SK-N-SH treated with all-trans-retinoic acid at 6 μM for 48 hours (cell line): ENCODE results near the gene TRIM15.

Source experiments
- ARNTL ChIP-seq: fragments of 450-650 bp; formaldehyde crosslinking; IDR thresholded peaks from 2 replicates; pipeline ENCODE4 v1.5.0; 2020; ENCODE audit warnings: low read depth, mild to moderate bottlenecking, moderate library complexity, borderline replicate concordance
- CREB5 ChIP-seq: fragments of 250-450 bp; sonication (Bioruptor Pico); IDR thresholded peaks from 2 replicates; pipeline ENCODE4 v1.5.1; 2020; ENCODE audit warnings: low read depth, mild to moderate bottlenecking, moderate library complexity
- ESRRG ChIP-seq: fragments of 250-450 bp; sonication (Bioruptor Pico); IDR thresholded peaks from 2 replicates; pipeline ENCODE4 v1.6.1; 2021; ENCODE audit warnings: mild to moderate bottlenecking
- GLIS3 ChIP-seq: fragments of 250-450 bp; sonication (Bioruptor Pico); IDR thresholded peaks from 2 replicates; pipeline ENCODE4 v1.5.0; 2020; ENCODE audit warnings: mild to moderate bottlenecking, moderate library complexity
- ISL1 ChIP-seq: fragments of 250-450 bp; sonication (Bioruptor Pico); IDR thresholded peaks from 2 replicates; pipeline ENCODE4 v2.1.2; 2022; ENCODE audit warnings: mild to moderate bottlenecking, moderate library complexity
- PATZ1 ChIP-seq: fragments of 250-450 bp; sonication (Bioruptor Pico); IDR thresholded peaks from 2 replicates; pipeline ENCODE4 v1.8.0; 2020; ENCODE audit warnings: mild to moderate bottlenecking, moderate library complexity, borderline replicate concordance
- TSHZ2 ChIP-seq: fragments of 250-450 bp; sonication (Bioruptor Pico); IDR thresholded peaks from 2 replicates; pipeline ENCODE4 v1.5.0; 2020; ENCODE audit warnings: mild to moderate bottlenecking, moderate library complexity
- ZFP3 ChIP-seq: fragments of 250-450 bp; sonication (Bioruptor Pico); IDR thresholded peaks from 2 replicates; pipeline ENCODE4 v1.5.0; 2020; ENCODE audit warnings: mild to moderate bottlenecking, moderate library complexity
- ZNF70 ChIP-seq: fragments of 450-650 bp; formaldehyde crosslinking; IDR thresholded peaks from 2 replicates; pipeline ENCODE4 v1.5.0; 2020; ENCODE audit warnings: mild to moderate bottlenecking, moderate library complexity

- TF ChIP-seq ARNTL (no peak), TSHZ2 (CRISPR knock-in tag) (no peak), ZNF70 (CRISPR knock-in tag) (no peak), ESRRG (CRISPR knock-in tag) (no peak), PATZ1 (CRISPR knock-in tag) (no peak), GLIS3 (CRISPR knock-in tag) (no peak), ZFP3 (CRISPR knock-in tag) (no peak), CREB5 (CRISPR knock-in tag) (no peak), ISL1 (CRISPR knock-in tag) (no peak)
Observed at GRCh38 chr6:30178837-30179236, 15.5 kb downstream of the TRIM15 start.
